HG03457 (cell line): ENCODE results near the gene PCP4L1.
"Not testable (repeated sequence)": the region's sequence is repeated elsewhere in the genome, so short reads cannot be mapped to it uniquely, and the experiment has no call there.

ENCODE experiments used
- ATAC-seq: cut with Tn5 transposase; IDR thresholded peaks from one replicate; pipeline ENCODE4 v1.9.1; 2021; ENCODE audit warnings: moderate number of reproducible peaks; ENCODE audit not compliant: unreplicated experiment

PCP4L1 gene

DNA sequence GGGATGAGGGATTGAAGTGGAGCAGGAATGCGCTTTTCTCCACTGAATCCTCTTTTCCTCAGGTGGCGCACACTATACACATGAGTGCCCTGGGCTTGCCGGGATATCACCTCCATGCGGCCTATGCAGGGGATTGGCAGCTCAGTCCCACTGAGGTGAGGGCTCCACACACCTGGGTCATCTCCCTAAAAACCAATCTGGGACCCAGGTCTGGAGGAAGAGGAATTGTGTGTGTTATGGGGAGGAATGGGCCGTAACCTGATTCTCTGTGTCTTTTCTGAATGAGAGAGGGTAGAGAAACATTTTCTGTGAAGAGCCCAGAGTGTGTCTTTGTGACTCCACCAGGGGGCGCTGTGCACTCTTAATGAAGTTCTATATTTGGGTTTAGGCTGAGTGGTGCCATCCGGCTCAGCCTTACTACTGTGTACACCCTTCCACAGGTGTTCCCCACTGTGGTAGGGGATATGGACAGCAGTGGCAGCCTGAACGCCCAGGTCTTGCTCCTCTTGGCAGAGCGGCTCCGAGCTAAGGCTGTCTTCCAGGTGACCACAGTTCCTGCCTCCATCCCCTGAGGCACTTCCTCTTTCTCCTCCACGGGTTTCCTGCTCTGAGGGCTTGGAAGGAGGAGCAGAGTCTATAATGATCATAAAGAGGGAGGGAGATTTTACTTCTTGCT lies 31.2 kb upstream of the PCP4L1 start:
- no peak for ATAC-seq

GRCh38 chr1:161228032-161228431 lies 30.5 kb upstream of the PCP4L1 start:
- no peak for ATAC-seq

- ATAC-seq, result no peak
Measured at GRCh38 chr1:161229896-161230295, 28.6 kb upstream of the PCP4L1 start.

GRCh38 chr1:161230762-161231161 lies 27.8 kb upstream of the PCP4L1 start:
- no peak for ATAC-seq

- no peak for ATAC-seq
Measured at GRCh38 chr1:161233102-161233501, 25.4 kb upstream of the PCP4L1 start.

DNA sequence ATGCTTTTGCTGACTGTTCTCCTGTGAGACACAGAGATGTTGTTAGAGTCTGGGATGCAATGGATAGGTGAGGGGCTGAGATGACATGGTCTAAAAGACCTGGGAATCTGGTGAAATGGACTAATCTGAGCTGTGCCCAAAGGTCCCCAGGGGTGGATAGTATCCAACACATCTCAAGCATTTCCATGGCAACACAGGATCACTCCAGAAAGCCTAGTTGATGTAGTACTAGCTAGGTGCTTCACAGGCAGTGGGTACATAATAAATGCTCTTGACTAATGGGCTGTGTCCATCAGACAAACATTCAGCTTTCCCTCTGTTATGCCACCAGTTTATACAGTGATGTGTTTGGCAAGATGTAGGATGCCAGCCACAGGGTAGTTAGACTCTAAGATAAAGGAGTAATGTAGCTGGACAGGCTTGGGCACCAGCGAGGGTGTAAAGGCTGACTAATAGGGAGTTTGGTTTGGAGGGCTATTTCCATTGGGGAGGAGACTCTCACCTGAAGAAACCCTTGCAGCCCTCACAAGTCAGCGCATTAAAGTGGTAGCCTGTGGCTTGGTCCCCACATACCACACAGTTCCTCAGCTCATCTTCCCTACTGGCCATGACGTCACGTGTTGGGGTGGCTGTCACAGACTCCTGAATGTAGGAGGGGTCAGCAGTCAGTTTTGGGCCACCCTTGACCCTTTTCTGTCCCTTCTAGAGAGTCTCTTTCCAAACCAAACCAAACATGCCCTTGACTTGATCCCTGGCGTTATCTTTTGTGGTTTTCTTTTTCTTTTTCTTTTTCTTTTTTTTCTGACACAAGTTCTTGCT lies 22.4 kb upstream of the PCP4L1 start:
- no peak for ATAC-seq

DNA sequence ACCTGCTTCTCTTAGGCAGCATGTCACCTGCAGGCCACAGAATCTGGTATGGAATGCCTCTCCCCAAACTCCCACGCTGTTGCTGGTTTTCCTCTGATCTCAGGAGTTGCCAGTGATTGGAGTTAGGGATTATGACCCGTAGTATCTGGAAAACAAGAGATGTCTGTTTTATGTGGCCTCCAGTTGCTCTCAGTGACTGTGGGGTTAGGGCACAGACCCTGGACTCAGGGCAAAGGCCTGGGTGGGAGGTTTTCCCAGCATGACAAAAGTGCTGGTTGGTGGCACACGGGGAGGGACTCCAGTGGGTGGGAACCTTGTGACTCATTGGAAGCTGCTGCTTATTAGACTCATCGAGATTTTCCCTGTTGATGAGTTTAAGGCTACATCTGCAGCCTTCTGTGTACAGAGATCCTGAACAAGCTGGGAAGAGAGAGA lies 20.5 kb upstream of the PCP4L1 start, which contains the start of gene NR1I3:
TSS of gene NR1I3 (minus strand) at position 165 of the 435 bp plus-strand sequence. CDS start 1,638 bp downstream, outside the sequence.
- no peak for ATAC-seq

DNA sequence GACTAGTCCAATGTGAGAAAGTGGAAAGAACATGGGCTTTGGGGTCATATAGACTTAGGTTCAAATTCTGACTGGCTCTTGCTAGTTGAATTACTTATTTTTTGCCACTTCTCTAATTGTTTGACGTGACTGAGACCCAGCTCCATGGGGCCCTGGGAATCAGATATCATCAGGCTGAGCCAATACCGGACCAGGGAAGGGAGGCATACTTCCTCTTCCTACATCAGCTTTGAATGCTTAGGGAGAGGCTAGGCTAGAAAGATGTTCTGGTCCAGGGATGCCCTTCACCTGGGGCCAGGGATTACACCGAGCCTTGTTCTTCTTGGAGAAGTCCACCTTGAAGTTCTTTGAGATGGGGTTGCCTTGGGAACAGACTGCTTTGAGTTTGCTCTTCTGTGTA lies 16.9 kb upstream of the PCP4L1 start:
- ATAC-seq, result no peak

GRCh38 chr1:161242313-161242712 lies 16.2 kb upstream of the PCP4L1 start:
- ATAC-seq, result no peak

DNA sequence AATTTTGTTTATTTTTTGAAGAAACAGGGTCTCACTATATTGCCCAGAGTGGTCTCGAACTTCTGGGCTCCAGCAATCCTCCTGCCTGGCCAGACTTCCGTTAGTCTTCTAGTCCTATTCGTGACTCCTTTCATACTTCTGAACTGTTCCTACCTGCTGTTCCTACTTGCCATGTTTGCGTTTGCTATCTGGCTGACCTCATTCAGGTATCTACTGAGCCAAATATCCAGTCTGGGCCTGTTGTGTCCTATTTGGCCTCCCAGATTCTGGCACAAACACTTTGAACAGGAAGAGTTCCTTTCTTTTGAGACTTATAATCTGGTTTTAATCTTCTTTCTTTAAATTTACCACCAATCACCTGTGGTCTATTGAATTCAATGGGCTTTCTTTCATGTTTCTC lies 13.7 kb upstream of the PCP4L1 start:
- no peak for ATAC-seq

DNA sequence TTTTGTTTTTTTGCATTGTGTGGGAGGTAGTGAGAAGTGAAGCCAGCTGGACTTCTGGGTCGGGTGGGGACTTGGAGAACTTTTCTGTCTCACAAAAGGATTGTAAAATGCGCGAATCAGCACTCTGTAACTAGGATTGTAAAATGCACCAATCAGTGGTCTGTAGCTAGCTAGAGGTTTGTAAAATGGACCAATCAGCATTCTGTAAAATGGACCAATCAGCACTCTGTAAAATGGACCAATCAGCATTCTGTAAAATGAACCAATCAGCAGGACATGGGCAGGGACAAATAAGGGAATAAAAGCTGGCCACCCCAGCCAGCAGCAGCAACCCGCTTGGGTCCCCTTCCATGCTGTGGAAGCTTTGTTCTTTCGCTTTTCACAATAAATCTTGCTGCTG lies 8.4 kb upstream of the PCP4L1 start:
- not testable (repeated sequence) for ATAC-seq

GRCh38 chr1:161250829-161251228 lies 7.7 kb upstream of the PCP4L1 start:
- ATAC-seq, result no peak

GRCh38 chr1:161251579-161251978 lies 7.0 kb upstream of the PCP4L1 start:
- no peak for ATAC-seq

GRCh38 chr1:161255302-161255701 lies 3.2 kb upstream of the PCP4L1 start:
- not testable (repeated sequence) for ATAC-seq

GRCh38 chr1:161255955-161256520 lies 2.5 kb upstream of the PCP4L1 start:
- ATAC-seq, result not testable (repeated sequence)

DNA sequence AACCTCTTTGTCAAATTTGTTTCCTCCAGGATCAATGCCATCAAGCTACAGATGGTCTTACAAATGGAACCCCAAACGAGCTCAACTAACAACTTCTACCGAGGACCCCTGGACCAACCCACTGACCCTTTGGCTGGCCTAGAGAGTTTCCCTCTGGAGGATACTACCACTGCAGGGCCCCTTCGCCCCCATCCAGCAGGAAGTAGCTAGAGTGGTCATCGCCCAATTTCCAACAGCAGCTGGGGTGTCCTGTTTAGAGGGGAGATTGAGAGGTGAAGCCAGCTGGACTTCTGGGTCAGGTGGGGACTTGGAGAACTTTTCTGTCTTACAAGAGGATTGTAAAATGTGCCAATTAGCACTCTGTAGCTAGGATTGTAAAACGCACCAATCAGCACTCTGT lies 1.4 kb upstream of the PCP4L1 start:
- not testable (repeated sequence) for ATAC-seq

- ATAC-seq, result no peak
Measured at GRCh38 chr1:161259345-161259702, 779 bp downstream of the PCP4L1 start.

- ATAC-seq, result no peak
Measured at GRCh38 chr1:161259765-161260164, 1.2 kb downstream of the PCP4L1 start.

DNA sequence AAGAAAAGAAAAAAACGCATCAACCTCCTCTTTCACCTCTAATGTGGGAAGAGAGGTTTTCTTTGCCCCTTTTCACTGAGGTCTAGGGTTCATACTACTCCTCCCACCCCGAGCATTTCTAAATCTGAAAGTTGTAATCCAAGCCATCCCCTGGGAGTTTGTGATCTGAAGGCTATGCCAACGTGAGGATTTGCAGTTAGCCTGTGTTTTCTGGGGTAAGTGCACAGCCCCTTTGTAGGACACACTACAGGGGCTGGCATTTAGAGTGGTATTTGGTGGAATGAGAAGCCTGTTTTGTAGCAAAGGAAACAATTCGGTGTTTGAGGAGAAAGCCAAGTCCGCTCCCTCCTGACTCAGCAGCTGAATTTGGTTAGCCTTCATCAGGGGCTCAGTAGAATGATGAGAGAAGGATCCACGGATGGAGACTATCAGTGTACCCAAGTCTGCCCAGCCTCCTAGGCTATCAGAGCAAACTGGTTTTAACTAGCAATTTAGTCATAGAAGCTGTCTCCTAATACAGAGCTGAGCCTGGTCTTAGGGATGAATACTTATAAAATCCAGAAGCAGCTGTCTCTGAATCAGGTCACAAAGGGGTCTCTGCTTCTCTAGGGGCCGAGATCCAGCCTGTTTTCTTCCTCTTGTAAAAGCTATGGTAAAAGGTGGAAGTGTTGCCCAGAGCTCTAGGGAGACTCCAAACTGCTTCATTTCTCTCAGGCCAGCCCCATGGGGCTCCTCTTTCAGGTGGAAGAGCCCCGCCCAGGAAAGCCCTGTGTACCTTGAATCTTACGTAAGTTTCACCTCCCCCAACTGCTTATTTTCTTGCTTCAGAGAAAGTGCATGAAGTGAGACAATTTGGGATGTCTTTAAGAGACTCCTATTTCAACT lies 2.1 kb downstream of the PCP4L1 start:
- no peak for ATAC-seq

DNA sequence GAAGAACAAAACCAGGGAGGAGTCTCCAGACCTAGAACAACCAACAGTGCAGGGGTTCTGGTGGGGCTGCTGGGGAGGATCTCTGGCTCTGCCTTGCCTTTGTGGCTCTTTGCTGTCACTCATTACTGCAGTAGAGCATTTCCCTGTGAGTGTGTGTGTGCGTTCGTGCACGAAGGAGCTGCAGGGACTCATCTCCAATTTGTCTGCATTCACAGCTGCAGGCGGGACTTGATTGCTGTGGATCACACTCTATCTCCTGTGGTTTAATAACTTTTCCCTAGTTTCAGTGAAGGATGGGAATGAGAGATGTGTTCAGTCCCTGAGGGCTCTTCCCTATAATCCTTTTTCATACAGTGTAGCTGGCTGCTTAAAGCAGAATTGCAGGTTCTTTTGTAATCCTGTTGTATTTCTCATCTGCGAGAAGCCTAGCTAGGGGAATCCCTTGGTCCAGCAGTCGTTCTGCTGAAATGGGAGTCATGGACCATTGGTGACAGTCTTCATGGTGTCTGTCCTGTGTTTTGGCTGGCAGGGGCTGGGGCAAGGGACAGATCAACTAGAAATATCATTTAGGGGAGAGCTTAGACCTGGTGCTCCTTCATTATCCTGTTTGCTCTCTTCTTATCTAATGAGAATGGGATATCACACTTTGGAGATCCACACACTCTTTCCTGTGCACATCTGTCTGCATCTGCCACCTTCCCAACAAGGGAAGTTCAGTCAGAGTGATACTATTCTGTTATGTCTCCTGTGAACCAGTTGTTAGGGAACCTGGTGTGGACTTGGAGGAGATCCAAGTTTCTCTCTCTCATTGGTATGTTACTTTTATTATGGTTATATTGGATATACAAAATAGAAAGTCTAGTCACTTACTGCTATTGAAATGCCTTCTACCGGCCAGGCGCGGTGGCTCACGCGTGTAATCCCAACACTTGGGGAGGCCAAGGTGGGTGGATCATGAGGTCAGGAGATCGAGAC lies 3.0 kb downstream of the PCP4L1 start:
- no peak for ATAC-seq
